ENCODE data around the gene IL1RAPL2. TPM values are rescaled to one million over a fixed set of nuclear protein-coding genes. Genes with fewer than 3 reads are reported as not detected.

Gene IL1RAPL2
- total and polyA plus RNA-seq, 10 of the 15 experiments (the other 5 are each of a cell fraction or from before 2014, with no cell fraction given) = 0.19 TPM; not detected in 9

GRCh38 chrX:104669063-104669462 lies 103.1 kb downstream of the IL1RAPL2 start:
- no peaks in the 10 kb centered on the region for H3K9me3 ChIP-seq (replicated peaks; ENCODE audit: control insufficient read depth, insufficient read depth, low read length)
- no peak overlapping the region for H3K27ac ChIP-seq (ENCODE audit: control insufficient read depth, insufficient read depth)
- H4K20me1 ChIP-seq (ENCODE audit: control insufficient read depth, insufficient read depth) = no peaks in the 10 kb centered on the region
- H3K4me3 ChIP-seq = no peak overlapping the region
- no peaks in the 10 kb centered on the region for H3K27me3 ChIP-seq (replicated peaks in 1 of 2; ENCODE audit: control insufficient read depth in 2 of 2, insufficient read depth in 2 of 2, low read length in 1 of 2)
- TF ChIP-seq TCF7 (IDR thresholded peaks at IDR 0.05; ENCODE audit: borderline replicate concordance) (no peak), ASH2L (IDR thresholded peaks at IDR 0.05; ENCODE audit: borderline replicate concordance, low read depth) (no peak), ZNF622 (IDR thresholded peaks at IDR 0.05) (no peak), ZNF207 (IDR thresholded peaks at IDR 0.05; ENCODE audit: borderline replicate concordance) (no peak), RCOR1 (conservative IDR thresholded peaks at IDR 0.05; ENCODE audit: low read depth, low read length) (no peak), MTA3 (IDR thresholded peaks at IDR 0.05; ENCODE audit: borderline replicate concordance, low read length) (no peak), RUNX3 (IDR thresholded peaks at IDR 0.05; ENCODE audit: low read length) (no peak), NFXL1 (IDR thresholded peaks at IDR 0.05; ENCODE audit: borderline replicate concordance) (no peak), EP300 (IDR thresholded peaks at IDR 0.05; ENCODE audit: borderline replicate concordance in 1 of 2, control insufficient read depth in 1 of 2, low read depth in 2 of 2, low read length in 2 of 2) (no peak), SRF (IDR thresholded peaks at IDR 0.05; ENCODE audit: low read depth in 2 of 2, low read length in 2 of 2) (no peak), RBBP5 (conservative IDR thresholded peaks at IDR 0.05) (no peak), SMARCA5 (IDR thresholded peaks at IDR 0.05) (no peak), EZH2 (IDR thresholded peaks at IDR 0.05; ENCODE audit: borderline replicate concordance, control insufficient read depth, low read depth, low read length) (no peak), IRF3 (IDR thresholded peaks at IDR 0.05) (no peak), HDAC2 (IDR thresholded peaks at IDR 0.05) (no peak), MYB (IDR thresholded peaks at IDR 0.05; ENCODE audit: borderline replicate concordance, low read depth, low read length) (no peak), BCL11A (IDR thresholded peaks at IDR 0.05; ENCODE audit: low read depth, low read length) (no peak), HSF1 (IDR thresholded peaks at IDR 0.05; ENCODE audit: low read depth, low read length) (no peak), IRF4 (IDR thresholded peaks at IDR 0.05; ENCODE audit: low read depth, low read length) (no peak)
- SMC1A ChIA-PET (ENCODE audit: uncharacterized antibody, unreplicated experiment) = interaction anchor here (1.0 to 1.6 kb wide), 4 partner anchors 10 to 521 kb away, joined by 3 to 7 read pairs (median 3); no protein-coding TSS in a partner anchor
- in situ Hi-C loops (cut with MboI) (no loop called here), intact Hi-C loops (cut with micrococcal nuclease; ENCODE audit: unreplicated experiment) (no loop called here)
- no peak overlapping the region for H2AFZ ChIP-seq (ENCODE audit: control insufficient read depth, low read depth, low read length)
- RAD21 ChIA-PET (ENCODE audit: unreplicated experiment) = interaction anchor here (0.9 to 1.3 kb wide), 3 partner anchors 253 to 521 kb away, joined by 3 to 6 read pairs (median 4); no protein-coding TSS in a partner anchor
- H3K9ac ChIP-seq (ENCODE audit: control insufficient read depth, insufficient read depth, low read length) = no peak overlapping the region
- WGBS (ENCODE audit: insufficient coverage, insufficient replicate concordance, low lambda C conversion rate, missing lambda C conversion rate) = 0% methylated on average over 4 of the region's 4 CpGs
- no TSS peak for BruUV-seq (replicated peaks)
- H3K36me3 ChIP-seq (ENCODE audit: control insufficient read depth in 2 of 2, insufficient read depth in 2 of 2, low read length in 1 of 2) = no peaks in the 10 kb centered on the region
- CTCF ChIA-PET = interaction anchor here (0.6 to 3.4 kb wide), 6 partner anchors 9 to 521 kb away, joined by 3 to 26 read pairs (median 4); no protein-coding TSS in a partner anchor
- FAIRE-seq (no peak), DNase-seq (ENCODE audit: low read depth, low spot score) (no peak), ATAC-seq (no peak)
- H3K79me2 ChIP-seq (ENCODE audit: control insufficient read depth, insufficient read depth, low read length) = no peaks in the 10 kb centered on the region
- no peaks in the 10 kb centered on the region for H3K4me1 ChIP-seq (ENCODE audit: control insufficient read depth, insufficient read depth, low read length)
- POLR2A ChIA-PET = no interaction called here
- H3K4me2 ChIP-seq (ENCODE audit: control insufficient read depth, insufficient read depth) = no peak overlapping the region
